ENCODE results near the gene PSG7.
A peak's percentile ranks its signal among the peaks of the same experiment; 100 is the strongest.
"Not testable (repeated sequence)": the region's sequence is repeated elsewhere in the genome, so short reads cannot be mapped to it uniquely, and the experiment has no call there.

- TF ChIP-seq CTCF (IDR thresholded peaks at IDR 0.05) (peak; percentile 63), MAX (IDR thresholded peaks at IDR 0.05; ENCODE audit: low read depth) (0 out of 2 replicates have a peak, but pooled peaks have one; percentile 24)
- TF ChIP-seq RCOR1 (IDR thresholded peaks at IDR 0.05; ENCODE audit: low read length); GABPA (IDR thresholded peaks at IDR 0.05; ENCODE audit: low read depth); FOXM1 (IDR thresholded peaks at IDR 0.05; ENCODE audit: low read depth); TAF1 (IDR thresholded peaks at IDR 0.05; ENCODE audit: borderline replicate concordance, low read depth, low read length); EP300 (IDR thresholded peaks at IDR 0.05; ENCODE audit: borderline replicate concordance in 1 of 2, low read depth in 1 of 2, low read length in 1 of 2); USF2 (IDR thresholded peaks at IDR 0.05; ENCODE audit: borderline replicate concordance, low read depth, low read length); RXRA (IDR thresholded peaks at IDR 0.05; ENCODE audit: borderline replicate concordance, low read depth); JUND (IDR thresholded peaks at IDR 0.05); SIN3A (IDR thresholded peaks at IDR 0.05; ENCODE audit: borderline replicate concordance, low read depth, low read length); EZH2phosphoT487 (IDR thresholded peaks at IDR 0.05; ENCODE audit: borderline replicate concordance, low read depth): not testable (repeated sequence)
Observed at GRCh38 chr19:42930214-42930613, 6.8 kb downstream of the PSG7 start.

Data from SK-N-SH (cell line).